Lung (tissue), 12 donors: ENCODE measurements around the gene SHH. TPM values are rescaled to one million over a fixed set of nuclear protein-coding genes. Genes with fewer than 3 reads are reported as not detected.
"Not testable (repeated sequence)": the region's sequence is repeated elsewhere in the genome, so short reads cannot be mapped to it uniquely, and the experiment has no call there.

Experiments
- ATAC-seq: fragments of 200-7000 bp; cut with Tn5 transposase; one replicate; pipeline ENCODE4 v1.9.1; 2020; ENCODE audit warnings: moderate number of reproducible peaks; ENCODE audit not compliant: insufficient read depth, low FRiP score
- DNase-seq, 3 donors: peaks; one replicate each; pipeline ENCODE4 v3.0.0-alpha.2; 2013 to 2017
- H3K27ac ChIP-seq, 2 donors: one replicate each; pipeline ENCODE4 v1.5.1; 2013; ENCODE audit warnings: mild to moderate bottlenecking in 2 of 2, moderate library complexity in 2 of 2, control low read depth in 1 of 2, inconsistent platforms in 1 of 2, low read depth in 1 of 2, low read length in 1 of 2
- H3K27me3 ChIP-seq, 3 donors: one replicate each; pipeline ENCODE4 v1.5.1; 2013; ENCODE audit warnings: low read length in 2 of 3; ENCODE audit not compliant: control insufficient read depth in 3 of 3, insufficient read depth in 3 of 3
- H3K36me3 ChIP-seq, 4 donors: one replicate each; pipeline ENCODE4 v1.5.1; 2013; ENCODE audit warnings: low read length in 4 of 4, mild to moderate bottlenecking in 1 of 4, moderate library complexity in 1 of 4; ENCODE audit not compliant: control insufficient read depth in 4 of 4, insufficient read depth in 4 of 4
- H3K4me1 ChIP-seq, 5 donors: one replicate each; pipeline ENCODE4 v1.5.1; 2013; ENCODE audit warnings: low read length in 5 of 5, mild to moderate bottlenecking in 2 of 5, moderate library complexity in 1 of 5; ENCODE audit not compliant: control insufficient read depth in 5 of 5, insufficient read depth in 5 of 5
- H3K4me3 ChIP-seq: one replicate; pipeline ENCODE4 v1.5.1; 2013; ENCODE audit warnings: mild to moderate bottlenecking, control low read depth, moderate library complexity
- H3K9ac ChIP-seq, 2 donors: one replicate each; pipeline ENCODE4 v1.5.1; 2013; ENCODE audit warnings: low read length in 2 of 2, control low read depth in 1 of 2; ENCODE audit not compliant: insufficient read depth in 1 of 2
- H3K9me3 ChIP-seq, 4 donors: one replicate each; pipeline ENCODE4 v1.5.1; 2013; ENCODE audit warnings: low read length in 3 of 4, mild to moderate bottlenecking in 1 of 4, moderate library complexity in 1 of 4; ENCODE audit not compliant: control insufficient read depth in 4 of 4, insufficient read depth in 3 of 4
- WGBS, 2 donors: extraction: QIAGEN DNeasy Blood & Tissue Kit; methylation state at CpG; one replicate each; pipeline ENCODE4 v1.1.7; 2013; 5-methylcytosine and 5-hydroxymethylcytosine counted together
- polyA plus RNA-seq, 2 donors: library from polyadenylated mRNA; stranded (reverse); fragments of 200-250 nt; gene quantifications; one replicate each; pipeline ENCODE4 v1.2.1, GENCODE V29; 2013
- total RNA-seq, 2 donors: library from RNA; depleted of rRNA in 1 of 2; stranded (reverse); fragments of >200 nt in 1 of 2; gene quantifications; one replicate each; pipeline ENCODE4 v1.2.1, GENCODE V29; 2014 to 2021
- TF ChIP-seq, protein P1 (sequence below): IDR thresholded peaks from 2 replicates; pipeline ENCODE4 v1.5.1; 2012; ENCODE audit warnings: mild to moderate bottlenecking; ENCODE audit errors: control extremely low read depth, extremely low read depth
- donor health status: control.
- donor health status: control.
- donor health status: Bipolar disorder and iron deficiency.
- donor health status: healthy.
- donor health status: DM: yes; HTN: yes; CAD: no.

Gene SHH
- total and polyA plus RNA-seq, 4 donors = 1.5 to 9.3 (median 4.4) TPM

DNA sequence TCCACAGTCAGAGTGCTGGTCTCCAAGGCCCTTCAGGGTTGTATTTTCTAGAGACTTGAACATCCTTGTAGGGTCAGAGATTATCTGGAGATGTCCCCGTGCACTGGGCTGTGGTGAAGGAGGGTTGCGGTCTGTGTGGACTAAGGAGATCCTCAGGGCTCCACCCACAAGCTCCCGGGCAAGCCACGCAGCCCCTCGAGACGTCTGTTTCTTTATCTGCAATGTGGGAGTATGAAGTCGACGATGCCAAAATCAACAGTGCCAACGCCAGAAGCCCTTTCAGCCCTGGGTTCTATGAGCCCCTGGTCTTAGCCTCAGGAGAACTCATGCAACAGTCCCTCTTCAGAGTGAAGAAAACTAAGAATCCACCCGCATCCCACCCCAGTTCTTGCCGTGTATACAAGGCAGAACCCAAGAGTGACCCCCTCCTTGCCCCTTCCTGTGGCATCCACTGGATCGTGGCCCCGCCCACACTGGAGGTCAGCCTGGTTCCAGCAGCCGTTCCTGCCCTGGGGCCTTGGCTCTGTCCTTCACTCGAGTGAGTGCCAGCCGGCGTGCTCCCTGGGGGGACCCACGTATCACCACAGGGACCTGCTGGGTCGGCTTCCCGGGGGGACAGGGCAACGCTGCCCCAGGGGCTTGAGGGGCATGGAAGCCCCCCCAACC is 6.0 kb upstream of the SHH start:
- ATAC-seq (no peak), DNase-seq (no peak)
- Histone ChIP-seq H3K9me3 (peaks cover 0 to 12% (median 0%) of the 10 kb centered on the region in 4 donors), H3K9ac (no peak overlapping the region), H3K4me1 (peaks cover 0 to 5% (median 0%) of the 10 kb centered on the region in 5 donors), H3K36me3 (no peaks in the 10 kb centered on the region), H3K4me3 (no peak overlapping the region), H3K27ac (no peak overlapping the region), H3K27me3 (peaks cover 8 to 19% (median 14%) of the 10 kb centered on the region in 3 donors)
- 60 to 74% methylated on average over 21 of the region's 21 CpGs for WGBS, 2 donors
- TF ChIP-seq, protein P1, sequence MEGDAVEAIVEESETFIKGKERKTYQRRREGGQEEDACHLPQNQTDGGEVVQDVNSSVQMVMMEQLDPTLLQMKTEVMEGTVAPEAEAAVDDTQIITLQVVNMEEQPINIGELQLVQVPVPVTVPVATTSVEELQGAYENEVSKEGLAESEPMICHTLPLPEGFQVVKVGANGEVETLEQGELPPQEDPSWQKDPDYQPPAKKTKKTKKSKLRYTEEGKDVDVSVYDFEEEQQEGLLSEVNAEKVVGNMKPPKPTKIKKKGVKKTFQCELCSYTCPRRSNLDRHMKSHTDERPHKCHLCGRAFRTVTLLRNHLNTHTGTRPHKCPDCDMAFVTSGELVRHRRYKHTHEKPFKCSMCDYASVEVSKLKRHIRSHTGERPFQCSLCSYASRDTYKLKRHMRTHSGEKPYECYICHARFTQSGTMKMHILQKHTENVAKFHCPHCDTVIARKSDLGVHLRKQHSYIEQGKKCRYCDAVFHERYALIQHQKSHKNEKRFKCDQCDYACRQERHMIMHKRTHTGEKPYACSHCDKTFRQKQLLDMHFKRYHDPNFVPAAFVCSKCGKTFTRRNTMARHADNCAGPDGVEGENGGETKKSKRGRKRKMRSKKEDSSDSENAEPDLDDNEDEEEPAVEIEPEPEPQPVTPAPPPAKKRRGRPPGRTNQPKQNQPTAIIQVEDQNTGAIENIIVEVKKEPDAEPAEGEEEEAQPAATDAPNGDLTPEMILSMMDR = no peak

DNA sequence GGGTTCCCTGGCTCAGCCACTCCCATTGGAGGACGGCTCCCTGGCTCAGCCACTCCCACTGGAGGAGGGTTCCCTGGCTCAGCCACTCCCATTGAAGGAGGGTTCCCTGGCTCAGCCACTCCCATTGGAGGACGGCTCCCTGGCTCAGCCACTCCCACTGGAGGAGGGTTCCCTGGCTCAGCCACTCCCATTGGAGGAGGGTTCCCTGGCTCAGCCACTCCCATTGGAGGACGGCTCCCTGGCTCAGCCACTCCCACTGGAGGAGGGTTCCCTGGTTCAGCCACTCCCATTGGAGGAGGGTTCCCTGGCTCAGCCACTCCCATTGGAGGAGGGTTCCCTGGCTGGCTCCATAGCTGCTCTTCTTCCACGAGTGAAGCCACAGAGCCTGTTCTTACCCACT is 5.3 kb upstream of the SHH start:
- not testable (repeated sequence) for ATAC-seq, DNase-seq, H3K4me1 ChIP-seq, H3K36me3 ChIP-seq, H3K4me3 ChIP-seq, H3K9ac ChIP-seq, H3K27ac ChIP-seq
- peaks cover 8 to 26% (median 22%) of the 10 kb centered on the region in 3 donors for H3K27me3 ChIP-seq
- 61 to 76% methylated on average over 3 to 4 of the region's 4 CpGs for WGBS, 2 donors
- peaks cover 0 to 12% (median 0%) of the 10 kb centered on the region in 4 donors for H3K9me3 ChIP-seq

DNA sequence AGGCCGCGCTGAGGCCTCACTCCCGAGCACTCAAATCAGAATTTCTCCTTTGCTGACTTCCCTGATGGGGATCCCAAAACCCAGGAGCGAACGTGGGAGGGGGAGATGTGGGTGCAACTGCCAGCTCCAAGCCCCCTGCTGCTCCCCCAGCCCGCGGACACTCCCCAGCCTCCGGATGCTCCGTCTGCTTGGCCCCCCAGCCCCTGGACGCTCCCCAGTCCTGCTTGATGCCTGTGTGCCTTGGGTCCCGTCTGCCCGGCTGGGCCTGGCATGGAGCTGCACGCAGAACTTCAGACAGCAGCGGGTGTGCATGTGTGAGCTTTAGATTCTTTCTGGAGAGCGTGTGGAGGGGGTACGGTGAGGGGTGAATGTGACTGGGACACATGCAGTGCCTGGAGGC is 4.7 kb upstream of the SHH start:
- no peak for DNase-seq
- ATAC-seq = no peak
- no peak overlapping the region for H3K9ac ChIP-seq
- H3K27me3 ChIP-seq = peaks cover 8 to 28% (median 27%) of the 10 kb centered on the region in 3 donors
- peaks cover 0 to 7% (median 0%) of the 10 kb centered on the region in 5 donors for H3K4me1 ChIP-seq
- peaks cover 0 to 12% (median 0%) of the 10 kb centered on the region in 4 donors for H3K9me3 ChIP-seq
- no peak overlapping the region for H3K4me3 ChIP-seq
- 92 to 96% methylated on average over 16 of the region's 16 CpGs for WGBS, 2 donors
- TF ChIP-seq, protein P1 = no peak
- no peaks in the 10 kb centered on the region for H3K36me3 ChIP-seq
- no peak overlapping the region for H3K27ac ChIP-seq

DNA sequence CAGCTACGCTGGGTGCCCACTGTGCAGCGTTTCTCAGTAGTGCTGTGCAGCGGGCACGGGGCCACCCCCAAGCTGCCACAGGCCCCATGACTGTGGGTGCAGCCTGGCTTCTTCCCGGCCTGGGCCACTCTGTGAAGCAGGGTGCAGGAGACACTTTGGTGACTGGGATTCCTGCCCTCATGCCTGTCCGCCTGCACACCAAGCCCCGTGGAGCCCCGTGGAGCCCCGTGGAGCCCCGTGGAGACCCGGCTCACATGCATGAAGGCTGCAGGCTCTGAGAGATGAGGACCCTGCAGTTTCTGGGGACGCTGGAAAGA is 3.9 kb upstream of the SHH start:
- DNase-seq = no peak
- Histone ChIP-seq H3K27me3 (peaks cover 8 to 35% (median 35%) of the 10 kb centered on the region in 3 donors), H3K4me1 (peaks cover 0 to 11% (median 0%) of the 10 kb centered on the region in 5 donors), H3K4me3 (no peak overlapping the region), H3K9ac (no peak overlapping the region), H3K36me3 (no peaks in the 10 kb centered on the region), H3K27ac (no peak overlapping the region), H3K9me3 (peaks cover 0 to 12% (median 0%) of the 10 kb centered on the region in 4 donors)
- 90 to 92% methylated on average over 12 of the region's 12 CpGs for WGBS, 2 donors
- TF ChIP-seq, protein P1 = no peak
- no peak for ATAC-seq
